GM19328 (cell line): ENCODE measurements around the gene RNF39.
"Not testable (repeated sequence)": the region's sequence is repeated elsewhere in the genome, so short reads cannot be mapped to it uniquely, and the experiment has no call there.

Source experiments
- ATAC-seq: cut with Tn5 transposase; IDR thresholded peaks from one replicate; pipeline ENCODE4 v1.9.1; 2021; ENCODE audit warnings: mild to moderate bottlenecking, moderate library complexity; ENCODE audit not compliant: unreplicated experiment

RNF39 gene

GRCh38 chr6:30075094-30075789 is at the start of gene RNF39:
RNF39 (minus strand) TSS chr6:30075769; CDS start chr6:30075585, 184 bp downstream.
- ATAC-seq = no peak

- no peak for ATAC-seq
Measured at GRCh38 chr6:30122515-30122914, 46.9 kb upstream of the RNF39 start.

GRCh38 chr6:30121446-30122366 is 46.1 kb upstream of the RNF39 start:
- no peak for ATAC-seq

- not testable (repeated sequence) for ATAC-seq
Measured at GRCh38 chr6:30118691-30119090, 43.1 kb upstream of the RNF39 start.

- no peak for ATAC-seq
Measured at GRCh38 chr6:30116724-30117123, 41.2 kb upstream of the RNF39 start.

GRCh38 chr6:30113841-30114240 is 38.3 kb upstream of the RNF39 start:
- no peak for ATAC-seq

- ATAC-seq = no peak
Measured at GRCh38 chr6:30113003-30113759, 37.6 kb upstream of the RNF39 start, which contains the start of gene TRIM31. TRIM31 (minus strand) TSS chr6:30113090; CDS start chr6:30112805, 285 bp downstream.

GRCh38 chr6:30112402-30112994 is 36.9 kb upstream of the RNF39 start:
- no peak for ATAC-seq

GRCh38 chr6:30111266-30111856 is 35.8 kb upstream of the RNF39 start:
- ATAC-seq = no peak

GRCh38 chr6:30104661-30105060 is 29.1 kb upstream of the RNF39 start:
- ATAC-seq = no peak

GRCh38 chr6:30103872-30104179 is 28.3 kb upstream of the RNF39 start:
- ATAC-seq = no peak

GRCh38 chr6:30102970-30103871 is 27.7 kb upstream of the RNF39 start:
- ATAC-seq = peak; percentile 73

- ATAC-seq = no peak
Measured at GRCh38 chr6:30102414-30102969, 26.9 kb upstream of the RNF39 start.

- no peak for ATAC-seq
Measured at GRCh38 chr6:30101444-30102413, 26.2 kb upstream of the RNF39 start.

GRCh38 chr6:30100585-30101443 is 25.2 kb upstream of the RNF39 start:
- no peak for ATAC-seq

GRCh38 chr6:30100154-30100553 is 24.6 kb upstream of the RNF39 start:
- ATAC-seq = no peak
